ENCODE results near the gene TAF1D.

GRCh38 chr11:93689240-93689639 is 52.1 kb downstream of the TAF1D start:
- TF ChIP-seq POLR2AphosphoS5 (IDR thresholded peaks at IDR 0.05; ENCODE audit: insufficient read depth in 1 of 2, low read depth in 1 of 2), result no peak
- TF ChIP-seq CTCF (IDR thresholded peaks at IDR 0.05), result no peak
